Right atrium auricular region (tissue), 2 donors: Measurements from ENCODE around the gene ZNF212. TPM values are rescaled to one million over a fixed set of nuclear protein-coding genes. Genes with fewer than 3 reads are reported as not detected.

Experiments
- DNase-seq: peaks from one replicate; pipeline ENCODE4 v3.0.0-alpha.2; 2019; ENCODE audit warnings: low spot score
- H3K27ac ChIP-seq, 2 donors: fragments of 200-600 bp; sonication (generic); 1 replicate in 1 of 2; 2 replicates in 1 of 2; pipeline ENCODE4 v1.5.1; 2016 to 2019
- H3K27me3 ChIP-seq, 2 donors: fragments of 200-600 bp; sonication (generic); one replicate each; pipeline versions ENCODE4 v1.5.1 to v1.6.0; 2017 to 2019
- H3K36me3 ChIP-seq: fragments of 200-600 bp; sonication (generic); one replicate; pipeline ENCODE4 v1.5.1; 2016
- H3K4me1 ChIP-seq, 2 donors: fragments of 200-600 bp; sonication (generic); one replicate each; pipeline versions ENCODE4 v1.5.1 to v1.6.0; 2017 to 2019
- H3K4me3 ChIP-seq, 2 donors: fragments of 200-600 bp; sonication (generic); 1 replicate in 1 of 2; 2 replicates in 1 of 2; pipeline ENCODE4 v1.5.1; 2017 to 2019; ENCODE audit warnings: mild to moderate bottlenecking in 1 of 2, moderate library complexity in 1 of 2
- H3K9me3 ChIP-seq, 2 donors: fragments of 200-600 bp; sonication (generic); one replicate each; pipeline ENCODE4 v1.5.1; 2019
- total RNA-seq, 2 donors: library from RNA; depleted of rRNA; stranded (reverse); fragments of >200 nt; gene quantifications; one replicate each; pipeline ENCODE4 v1.1.0, GENCODE V29; 2016
- TF ChIP-seq, protein P1 (sequence below), 2 donors: fragments of 200-600 bp; sonication (generic); IDR thresholded peaks; one replicate each; pipeline ENCODE4 v1.5.1; 2019; ENCODE audit warnings: antibody characterized with exemption in 2 of 2

ZNF212 gene
- total RNA-seq, 2 donors from 2014 or later = 2.5 to 3.0 TPM

- Histone ChIP-seq H3K36me3 (peaks cover 35% of the 10 kb centered on the region), H3K9me3 (no peaks in the 10 kb centered on the region), H3K4me3 (peak overlapping the region; percentile 81 to 91), H3K27ac (peak overlapping the region; percentile 92 to 94), H3K4me1 (peaks cover 0 to 27% of the 10 kb centered on the region in 2 donors), H3K27me3 (no peaks in the 10 kb centered on the region)
- TF ChIP-seq, protein P1, sequence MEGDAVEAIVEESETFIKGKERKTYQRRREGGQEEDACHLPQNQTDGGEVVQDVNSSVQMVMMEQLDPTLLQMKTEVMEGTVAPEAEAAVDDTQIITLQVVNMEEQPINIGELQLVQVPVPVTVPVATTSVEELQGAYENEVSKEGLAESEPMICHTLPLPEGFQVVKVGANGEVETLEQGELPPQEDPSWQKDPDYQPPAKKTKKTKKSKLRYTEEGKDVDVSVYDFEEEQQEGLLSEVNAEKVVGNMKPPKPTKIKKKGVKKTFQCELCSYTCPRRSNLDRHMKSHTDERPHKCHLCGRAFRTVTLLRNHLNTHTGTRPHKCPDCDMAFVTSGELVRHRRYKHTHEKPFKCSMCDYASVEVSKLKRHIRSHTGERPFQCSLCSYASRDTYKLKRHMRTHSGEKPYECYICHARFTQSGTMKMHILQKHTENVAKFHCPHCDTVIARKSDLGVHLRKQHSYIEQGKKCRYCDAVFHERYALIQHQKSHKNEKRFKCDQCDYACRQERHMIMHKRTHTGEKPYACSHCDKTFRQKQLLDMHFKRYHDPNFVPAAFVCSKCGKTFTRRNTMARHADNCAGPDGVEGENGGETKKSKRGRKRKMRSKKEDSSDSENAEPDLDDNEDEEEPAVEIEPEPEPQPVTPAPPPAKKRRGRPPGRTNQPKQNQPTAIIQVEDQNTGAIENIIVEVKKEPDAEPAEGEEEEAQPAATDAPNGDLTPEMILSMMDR (IDR thresholded peaks at IDR 0.05) = no peak
- DNase-seq = no peak
Measured at GRCh38 chr7:149196705-149197171, 42.7 kb upstream of the ZNF212 start.

GRCh38 chr7:149197675-149198074 lies 41.8 kb upstream of the ZNF212 start:
- TF ChIP-seq, protein P1 (IDR thresholded peaks at IDR 0.05) = no peak
- no peak for DNase-seq
- no peaks in the 10 kb centered on the region for H3K9me3 ChIP-seq
- H3K4me3 ChIP-seq = no peak overlapping the region
- peaks cover 0 to 27% of the 10 kb centered on the region in 2 donors for H3K4me1 ChIP-seq
- no peak overlapping the region for H3K27ac ChIP-seq
- no peaks in the 10 kb centered on the region for H3K27me3 ChIP-seq
- peaks cover 45% of the 10 kb centered on the region for H3K36me3 ChIP-seq

DNA sequence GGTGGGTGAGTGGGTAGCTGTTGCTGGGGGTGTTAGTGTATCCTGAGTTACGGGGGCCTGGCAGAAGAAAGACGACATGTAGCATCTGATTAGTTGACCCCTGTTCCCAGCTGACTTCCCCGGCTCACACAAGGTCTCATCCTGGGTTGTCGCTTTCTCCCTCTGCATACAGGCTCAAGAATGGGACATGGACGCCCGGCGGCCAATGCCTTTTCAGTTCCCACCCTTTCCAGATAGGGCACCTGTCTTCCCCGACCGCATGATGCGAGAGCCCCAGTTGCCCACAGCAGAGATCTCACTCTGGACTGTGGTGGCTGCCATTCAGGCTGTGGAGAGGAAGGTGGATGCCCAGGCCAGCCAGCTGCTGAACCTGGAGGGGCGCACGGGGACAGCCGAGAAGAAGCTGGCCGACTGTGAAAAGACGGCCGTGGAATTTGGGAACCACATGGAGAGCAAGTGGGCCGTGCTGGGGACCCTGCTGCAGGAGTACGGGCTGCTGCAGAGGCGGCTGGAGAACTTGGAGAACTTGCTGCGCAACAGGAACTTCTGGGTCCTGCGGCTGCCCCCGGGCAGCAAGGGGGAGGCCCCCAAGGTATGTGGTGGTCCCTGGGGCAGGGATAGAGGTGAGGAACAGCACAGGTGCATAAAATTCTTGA lies 41.2 kb upstream of the ZNF212 start:
- TF ChIP-seq, protein P1 (IDR thresholded peaks at IDR 0.05) = no peak
- H3K4me1 ChIP-seq = peaks cover 0 to 27% of the 10 kb centered on the region in 2 donors
- H3K27ac ChIP-seq = no peak overlapping the region
- no peaks in the 10 kb centered on the region for H3K27me3 ChIP-seq
- no peak overlapping the region for H3K4me3 ChIP-seq
- H3K36me3 ChIP-seq = peaks cover 51% of the 10 kb centered on the region
- no peak for DNase-seq
- no peaks in the 10 kb centered on the region for H3K9me3 ChIP-seq

DNA sequence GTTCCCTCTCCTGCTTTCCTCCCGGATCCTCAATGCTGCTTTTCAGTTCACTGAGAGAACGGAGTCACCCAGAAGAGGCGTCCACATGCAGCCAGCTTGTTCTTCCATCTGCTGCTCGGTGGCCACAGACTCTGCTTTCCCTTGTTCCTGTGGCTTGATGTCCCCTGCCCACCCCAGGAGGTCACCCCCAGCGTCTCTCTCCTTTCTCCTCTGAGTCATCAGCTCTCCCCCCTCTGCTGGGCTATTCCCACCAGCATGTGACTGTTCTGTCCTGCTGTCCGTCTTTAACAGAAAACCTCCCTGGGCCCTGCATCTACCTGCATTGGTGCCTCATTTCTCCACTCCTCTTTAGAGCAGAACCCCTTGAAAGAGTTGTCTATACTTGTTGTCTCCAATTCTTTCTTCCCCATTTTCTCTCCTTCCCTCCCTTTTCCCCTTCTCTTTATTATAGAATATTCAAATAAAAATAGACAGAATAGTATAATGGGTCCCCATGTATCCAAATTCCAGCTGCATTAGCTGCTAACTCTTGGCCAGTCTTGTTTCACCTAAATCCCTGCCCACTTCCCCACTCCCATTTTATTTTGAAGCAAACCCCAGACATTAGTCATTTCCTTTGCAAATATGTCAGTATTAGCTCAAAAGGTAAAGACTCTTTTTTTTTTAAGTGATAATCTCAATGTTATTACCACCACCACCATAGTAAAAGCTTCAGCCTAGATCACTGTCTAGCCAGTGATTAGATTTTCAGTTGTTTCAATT lies 40.0 kb upstream of the ZNF212 start:
- TF ChIP-seq, protein P1 (IDR thresholded peaks at IDR 0.05) = no peak
- Histone ChIP-seq H3K27ac (no peak overlapping the region), H3K9me3 (no peaks in the 10 kb centered on the region), H3K36me3 (peaks cover 62% of the 10 kb centered on the region), H3K4me3 (no peak overlapping the region), H3K4me1 (peaks cover 0 to 27% of the 10 kb centered on the region in 2 donors), H3K27me3 (no peaks in the 10 kb centered on the region)
- DNase-seq = no peak

DNA sequence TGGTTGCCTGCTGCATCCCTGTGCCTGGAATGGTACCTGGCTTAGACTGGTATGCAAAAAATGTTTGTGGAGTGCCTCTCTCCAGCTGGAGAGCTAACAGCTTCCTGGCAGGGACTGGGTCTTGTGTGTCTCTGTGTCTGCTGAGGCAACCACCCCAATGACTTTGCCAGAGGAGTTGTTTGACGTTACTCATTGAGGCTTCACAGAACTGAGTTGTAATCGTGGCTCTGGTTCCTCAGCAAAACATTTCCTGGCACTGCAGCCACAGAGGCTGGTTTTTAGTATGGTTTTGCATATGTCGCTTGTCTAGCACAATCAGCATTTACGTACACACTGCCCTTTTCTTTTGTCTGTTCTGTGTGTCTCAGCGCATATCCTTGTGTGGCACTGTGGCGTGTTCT lies 36.6 kb upstream of the ZNF212 start:
- Histone ChIP-seq H3K27me3 (no peaks in the 10 kb centered on the region), H3K36me3 (peaks cover 82% of the 10 kb centered on the region), H3K4me1 (peaks cover 0 to 3% of the 10 kb centered on the region in 2 donors), H3K27ac (no peak overlapping the region), H3K9me3 (no peaks in the 10 kb centered on the region), H3K4me3 (no peak overlapping the region)
- TF ChIP-seq, protein P1 (IDR thresholded peaks at IDR 0.05) = no peak
- DNase-seq = no peak
